GDM1 (cell line): ENCODE results near the gene ODAD3.
A peak's percentile ranks its signal among the peaks of the same experiment; 100 is the strongest.
"Not testable (repeated sequence)": the region's sequence is repeated elsewhere in the genome, so short reads cannot be mapped to it uniquely, and the experiment has no call there.

ENCODE experiments used
- DNase-seq: peaks from one replicate; lab custom pipeline; 2025; lab: John Stamatoyannopoulos, UW

The ODAD3 gene

GRCh38 chr19:11435057-11435832 is at the start of gene ODAD3, which contains the start of gene PRKCSH:
Gene ODAD3 (minus strand): TSS chr19:11435121. CDS start chr19:11435016, 105 bp downstream.
Gene PRKCSH (plus strand): TSS chr19:11435635. CDS start chr19:11436118, 483 bp downstream.
- peak; percentile 99 for DNase-seq

DNA sequence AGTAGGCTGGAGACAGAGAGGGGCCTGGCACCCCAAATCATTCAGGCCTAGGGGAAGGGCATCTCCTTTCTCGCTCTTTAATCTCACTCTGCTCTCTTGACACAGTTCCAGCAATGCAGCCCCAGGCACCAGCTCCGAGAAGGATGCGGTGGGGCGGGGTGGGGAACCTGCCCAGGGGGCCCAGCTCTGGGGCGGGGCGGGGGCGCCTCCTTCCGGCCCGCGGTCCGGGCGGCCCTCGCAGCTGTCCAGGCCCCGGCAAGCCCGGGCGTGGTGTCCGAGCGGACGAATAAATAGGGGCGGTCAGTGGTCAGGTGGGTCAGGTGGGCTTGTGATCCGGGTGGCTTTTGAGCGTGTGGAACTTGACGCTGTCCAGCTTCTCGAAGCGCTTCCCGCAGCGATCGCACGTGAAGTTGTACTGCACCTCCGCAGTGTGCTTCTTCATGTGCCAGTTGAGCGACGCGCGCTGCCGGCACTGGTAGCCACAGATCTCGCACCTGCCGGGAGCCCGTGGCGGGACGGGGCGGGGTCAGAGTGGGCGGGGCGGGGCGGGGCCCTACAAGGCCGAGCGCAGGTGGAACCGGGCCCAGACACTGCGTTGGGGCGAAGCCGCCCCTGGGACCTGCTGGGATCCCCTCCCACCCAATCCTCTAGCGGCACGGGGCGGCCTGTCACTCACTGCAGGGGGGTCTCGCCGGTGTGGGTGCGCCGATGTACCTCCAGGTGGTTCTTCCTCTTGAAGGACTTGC is 48.6 kb upstream of the ODAD3 start:
- DNase-seq, result no peak

- DNase-seq, result peak; percentile 88
Observed at GRCh38 chr19:11482384-11483050, 47.6 kb upstream of the ODAD3 start.

DNA sequence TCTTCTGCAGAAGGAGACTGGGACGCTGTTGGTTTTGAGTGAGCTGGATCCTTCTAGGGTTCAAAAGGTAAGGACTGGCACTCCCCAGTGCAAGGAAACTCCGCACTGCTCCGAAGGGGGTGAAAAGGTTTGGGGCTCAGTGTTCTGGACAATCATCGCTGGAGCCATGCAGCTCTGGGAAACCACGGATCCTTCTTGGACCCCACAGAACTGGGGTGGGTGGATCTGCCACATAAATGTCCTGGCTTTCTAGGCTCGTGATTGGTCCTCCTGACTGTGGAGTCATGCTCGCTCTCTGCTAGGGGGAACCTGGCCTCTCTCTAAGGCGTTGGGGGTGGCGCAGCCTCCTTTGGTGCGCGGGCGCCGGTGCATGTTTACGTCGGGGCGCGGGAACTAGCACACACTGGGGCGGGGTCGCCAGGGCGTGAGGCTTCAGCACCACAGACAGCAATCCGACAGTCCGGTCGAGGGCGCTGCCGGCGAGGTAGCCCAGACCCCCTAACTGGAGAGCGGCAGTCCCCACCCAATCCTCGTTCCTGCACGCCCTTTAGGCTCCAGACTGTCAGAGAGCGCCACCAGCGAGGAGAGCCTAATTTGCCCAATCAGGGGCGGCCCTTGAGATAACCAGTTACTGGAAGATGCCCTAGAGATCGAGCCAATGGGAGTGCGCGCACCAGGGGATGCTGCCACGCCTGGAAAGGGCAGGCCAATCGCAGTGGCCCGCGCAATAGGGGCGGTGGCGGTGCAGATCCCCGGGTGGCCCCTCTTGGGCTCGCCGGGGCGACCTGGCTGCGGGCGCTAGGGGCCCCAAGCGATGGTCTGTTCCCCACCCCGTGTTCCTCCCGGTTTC is 46.8 kb upstream of the ODAD3 start:
- DNase-seq, result peak; percentile 92

DNA sequence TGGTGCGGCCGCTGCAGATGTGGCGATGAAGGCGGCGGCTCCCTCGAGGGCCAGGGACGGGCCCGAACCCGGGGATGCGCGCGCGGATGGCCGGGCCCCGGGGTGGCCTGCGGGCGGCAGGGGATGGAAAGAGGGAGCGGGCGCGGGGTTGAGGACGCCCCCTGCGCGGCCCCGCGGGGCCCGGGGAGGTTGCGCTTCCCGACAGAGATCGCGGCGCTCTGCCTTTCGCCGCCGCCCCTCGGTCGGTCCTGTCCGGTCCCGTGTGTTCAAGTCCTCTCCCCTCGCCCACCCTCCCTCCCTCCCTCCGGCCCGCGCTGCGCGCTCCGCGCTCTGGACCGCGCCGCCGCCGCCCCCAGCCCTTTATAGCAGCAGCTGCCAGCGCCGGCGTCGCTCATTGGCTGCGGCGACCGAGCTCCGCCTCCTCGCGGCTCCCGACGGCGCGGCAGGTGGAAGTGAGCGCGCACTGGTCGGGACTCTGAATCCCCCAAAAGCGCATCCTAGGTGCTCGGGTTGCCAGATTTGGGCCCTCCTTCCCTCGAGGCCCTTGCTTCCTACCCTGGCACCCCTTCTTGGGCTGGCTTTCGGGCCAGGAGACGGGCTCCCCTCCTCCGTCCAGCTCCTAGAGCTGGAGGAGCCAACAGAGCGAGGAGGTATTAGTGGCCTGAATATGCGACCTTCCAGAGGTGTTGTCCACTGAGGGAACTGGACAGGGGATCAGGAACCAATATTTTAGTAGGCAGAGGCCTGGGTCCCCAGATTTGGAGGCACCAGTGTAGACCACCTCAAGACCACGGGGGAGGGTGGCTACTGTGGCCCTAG is 46.0 kb upstream of the ODAD3 start, which contains the start of gene ELAVL3:
Gene ELAVL3, minus strand, starts transcription at position 332 of the 819 bp plus-strand sequence. CDS start 438 bp downstream, outside the sequence.
- no peak for DNase-seq

- no peak for DNase-seq
Observed at GRCh38 chr19:11479898-11480714, 45.2 kb upstream of the ODAD3 start.

DNA sequence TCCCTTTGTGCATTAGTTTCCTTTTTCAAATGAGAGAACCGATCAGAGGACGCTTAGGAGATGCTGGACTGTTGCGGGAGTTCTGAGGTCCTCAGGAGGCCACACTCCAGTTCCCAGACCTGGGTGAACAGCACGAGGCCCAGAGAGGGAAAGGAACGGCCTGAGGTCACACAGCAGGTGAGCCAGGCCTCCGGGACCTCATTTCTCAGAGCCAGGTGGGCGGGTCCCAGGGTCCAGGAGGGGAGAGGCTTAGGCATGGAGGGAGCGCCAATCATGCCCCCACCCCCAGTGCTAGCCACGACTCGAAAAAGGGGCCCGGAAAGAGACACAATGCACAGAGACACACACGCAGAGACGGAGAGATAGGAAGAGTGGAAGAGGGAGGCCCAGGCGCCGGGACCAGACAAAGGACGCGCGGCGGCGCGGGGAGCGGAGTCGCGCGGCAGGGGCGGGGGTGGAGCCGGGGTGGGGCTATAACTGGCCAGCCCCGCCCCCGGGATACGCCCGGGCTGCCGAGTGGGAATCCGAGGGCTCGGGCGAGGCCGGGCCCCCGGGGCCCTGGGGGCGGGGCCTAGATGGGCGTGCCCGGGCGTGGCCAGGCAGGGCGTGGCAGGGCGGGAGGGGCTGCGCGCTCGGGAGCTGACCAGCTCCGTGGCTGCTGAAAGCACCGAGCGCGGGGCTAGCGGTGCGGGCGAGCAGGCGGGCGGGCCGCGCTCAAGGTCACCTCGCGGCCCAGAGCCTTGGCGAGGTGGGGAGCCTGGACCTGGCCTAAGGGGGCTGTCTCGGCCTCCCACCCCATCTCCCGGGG is 44.4 kb upstream of the ODAD3 start:
- no peak for DNase-seq

DNA sequence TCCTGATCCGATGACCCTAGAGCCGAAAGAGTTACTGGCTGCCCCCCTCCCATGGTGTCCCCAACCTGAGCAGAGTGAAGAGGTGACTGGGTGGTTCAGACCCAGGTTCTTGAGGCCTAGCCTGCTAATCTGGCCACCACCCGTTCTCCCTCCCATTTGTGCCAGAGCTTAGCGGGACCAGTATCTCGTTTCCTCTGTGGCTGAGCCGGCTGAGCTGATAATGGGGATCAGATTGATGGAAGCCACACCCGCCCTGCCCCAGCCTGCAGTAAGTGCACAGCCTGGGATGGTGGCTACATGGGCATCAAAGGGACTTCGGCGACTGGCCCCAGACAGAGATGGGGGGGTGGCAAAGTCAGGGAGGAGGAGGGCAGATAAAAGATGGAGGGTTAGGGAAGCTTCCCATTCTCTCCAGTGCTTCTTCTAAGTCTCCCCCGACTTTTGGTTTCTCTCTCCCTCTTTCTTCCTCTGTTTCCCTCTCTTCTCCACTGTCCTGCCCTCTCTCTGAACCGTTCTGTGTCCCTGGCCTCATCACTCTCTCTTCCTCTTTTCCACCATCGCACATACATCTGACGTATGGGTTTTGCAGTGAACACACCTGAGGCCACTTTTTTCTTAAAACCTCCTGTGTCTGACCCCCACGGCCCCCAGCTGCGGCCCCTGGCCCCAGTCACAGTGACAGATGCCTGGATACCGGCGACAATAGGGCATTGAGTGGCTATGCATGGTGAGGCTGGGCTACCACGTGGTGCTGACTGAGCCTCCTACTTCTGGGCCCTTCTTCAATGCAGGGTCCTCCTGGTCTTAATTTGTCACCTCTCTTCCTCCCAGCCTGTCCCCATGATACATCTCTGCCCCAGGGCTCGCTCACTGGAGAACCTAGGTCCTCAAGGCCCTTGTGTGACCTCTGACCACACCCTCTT is 43.5 kb upstream of the ODAD3 start:
- DNase-seq, result no peak

- no peak for DNase-seq
Observed at GRCh38 chr19:11475861-11476260, 40.9 kb upstream of the ODAD3 start.

DNA sequence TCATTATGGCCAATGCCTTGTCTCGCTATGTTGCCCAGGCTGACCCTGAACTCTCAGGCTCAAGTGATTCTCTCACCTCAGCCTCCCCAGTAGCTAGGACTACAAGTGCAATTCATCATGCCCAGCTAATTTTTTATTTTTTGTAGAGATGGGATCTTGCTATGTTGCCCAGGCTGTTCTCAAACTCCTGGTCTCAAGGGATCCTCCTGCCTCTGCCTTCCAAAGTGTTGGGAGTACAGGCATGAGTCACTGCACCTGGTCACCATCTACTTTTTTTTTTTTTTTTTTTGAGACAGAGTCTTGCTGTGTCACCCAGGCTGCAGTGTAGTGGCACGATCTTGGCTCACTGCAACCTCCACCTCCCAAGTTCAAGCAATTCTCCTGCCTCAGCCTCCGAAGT is 40.4 kb upstream of the ODAD3 start:
- not testable (repeated sequence) for DNase-seq

DNA sequence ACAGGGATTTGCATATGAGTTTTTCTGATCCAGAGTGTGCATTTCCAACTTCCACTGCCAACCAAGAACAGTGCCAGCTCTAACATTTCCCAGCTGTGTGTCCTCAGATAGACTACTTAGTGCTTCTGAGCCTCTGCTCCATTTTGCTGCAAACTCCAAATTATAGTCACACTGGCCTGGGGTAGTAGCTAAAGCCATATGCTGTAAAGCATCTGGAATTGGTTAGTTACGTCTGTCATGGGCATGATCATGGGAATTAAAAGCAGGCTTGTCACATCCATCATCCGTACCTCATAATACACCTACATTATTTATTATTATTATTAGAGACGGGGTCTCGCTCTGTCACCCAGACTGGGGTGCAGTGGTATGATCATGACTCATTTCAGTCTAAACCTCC is 38.8 kb upstream of the ODAD3 start:
- DNase-seq, result no peak

DNA sequence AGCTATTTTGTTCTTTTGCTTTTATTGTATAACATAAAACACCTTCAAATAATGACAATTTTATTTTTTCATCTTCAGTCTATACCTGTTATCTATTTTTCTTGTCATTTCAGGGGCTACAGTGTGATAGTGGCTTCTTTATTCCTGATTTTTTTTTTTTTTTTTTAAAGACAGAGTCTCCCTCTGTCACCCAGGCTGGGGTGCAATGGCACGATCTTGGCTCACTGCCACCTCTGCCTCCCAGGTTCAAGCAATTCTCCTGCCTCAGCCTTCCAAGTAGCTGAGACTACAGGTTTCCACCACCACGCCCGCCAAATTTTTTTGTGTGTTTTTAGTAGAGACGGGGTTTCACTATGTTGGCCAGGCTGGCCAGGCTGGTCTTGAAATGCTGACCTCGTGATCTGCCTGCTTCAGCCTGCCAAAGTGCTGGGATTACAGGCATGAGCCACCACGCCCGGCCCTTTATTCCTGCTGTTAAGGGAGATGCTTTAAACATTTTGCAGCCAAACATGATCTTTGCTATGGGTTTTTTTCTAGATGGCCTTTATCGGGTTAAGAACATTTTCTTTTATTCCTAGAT is 33.4 kb upstream of the ODAD3 start:
- DNase-seq, result not testable (repeated sequence)

- no peak for DNase-seq
Observed at GRCh38 chr19:11465600-11465999, 30.7 kb upstream of the ODAD3 start.

DNA sequence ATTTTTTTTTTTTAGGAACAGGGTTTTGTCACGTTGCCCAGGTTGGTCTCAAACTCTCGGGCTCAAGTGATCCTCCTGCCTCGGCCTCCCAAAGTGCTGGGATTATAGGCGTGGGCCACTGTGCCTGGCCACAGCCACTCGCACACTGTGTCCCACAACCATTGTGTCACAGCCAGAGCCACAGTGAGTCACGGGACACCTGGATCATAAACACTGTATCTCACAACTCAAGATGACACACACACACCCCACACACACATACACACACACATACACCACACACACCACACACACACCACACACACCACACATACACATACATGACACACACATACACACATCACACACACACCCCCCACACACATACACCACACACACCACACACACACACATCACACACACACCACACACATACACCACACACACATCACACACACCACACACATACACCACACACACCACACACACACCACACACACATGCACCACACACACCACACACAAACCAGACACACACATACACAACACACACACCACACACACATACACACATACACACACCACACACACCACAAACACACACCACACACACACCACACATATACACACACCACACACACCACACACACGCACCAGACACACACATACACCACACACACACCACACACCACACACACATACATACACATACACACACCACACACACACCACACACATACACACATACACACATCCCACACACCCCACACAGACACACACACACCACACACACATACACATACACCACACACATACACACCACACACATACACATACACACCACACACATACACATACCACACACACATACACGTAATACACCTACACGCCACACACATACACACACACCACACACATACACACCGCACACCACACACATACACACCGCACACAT is 29.7 kb upstream of the ODAD3 start:
- DNase-seq, result no peak

DNA sequence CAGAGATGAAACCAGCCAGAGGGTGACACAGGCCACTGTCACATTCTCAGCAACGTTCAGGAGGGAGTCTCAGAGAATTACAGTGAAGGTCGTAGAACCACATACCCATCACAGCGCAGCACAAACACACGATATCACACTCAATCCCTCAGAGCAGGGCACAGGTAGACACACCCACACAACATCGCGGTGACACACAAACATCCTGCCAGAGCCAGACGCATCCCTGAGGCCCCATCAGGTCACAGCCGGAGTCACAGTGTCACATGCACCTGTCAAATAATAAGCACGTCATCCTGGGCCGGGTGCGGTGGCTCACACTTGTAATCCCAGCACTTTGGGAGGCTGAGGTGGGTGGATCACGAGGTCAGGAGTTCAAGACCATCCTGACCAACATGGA is 28.5 kb upstream of the ODAD3 start:
- DNase-seq, result no peak

GRCh38 chr19:11461453-11461852 is 26.5 kb upstream of the ODAD3 start:
- no peak for DNase-seq
